C1 segment of cervical spinal cord (tissue), 14 donors: ENCODE data around the gene TRIM56.
"Not testable (repeated sequence)": the region's sequence is repeated elsewhere in the genome, so short reads cannot be mapped to it uniquely, and the experiment has no call there.

Experiments
- DNase-seq, 14 donors: peaks; one replicate each; lab custom pipeline; 2025; lab: John Stamatoyannopoulos, UW

TRIM56 gene, protein sequence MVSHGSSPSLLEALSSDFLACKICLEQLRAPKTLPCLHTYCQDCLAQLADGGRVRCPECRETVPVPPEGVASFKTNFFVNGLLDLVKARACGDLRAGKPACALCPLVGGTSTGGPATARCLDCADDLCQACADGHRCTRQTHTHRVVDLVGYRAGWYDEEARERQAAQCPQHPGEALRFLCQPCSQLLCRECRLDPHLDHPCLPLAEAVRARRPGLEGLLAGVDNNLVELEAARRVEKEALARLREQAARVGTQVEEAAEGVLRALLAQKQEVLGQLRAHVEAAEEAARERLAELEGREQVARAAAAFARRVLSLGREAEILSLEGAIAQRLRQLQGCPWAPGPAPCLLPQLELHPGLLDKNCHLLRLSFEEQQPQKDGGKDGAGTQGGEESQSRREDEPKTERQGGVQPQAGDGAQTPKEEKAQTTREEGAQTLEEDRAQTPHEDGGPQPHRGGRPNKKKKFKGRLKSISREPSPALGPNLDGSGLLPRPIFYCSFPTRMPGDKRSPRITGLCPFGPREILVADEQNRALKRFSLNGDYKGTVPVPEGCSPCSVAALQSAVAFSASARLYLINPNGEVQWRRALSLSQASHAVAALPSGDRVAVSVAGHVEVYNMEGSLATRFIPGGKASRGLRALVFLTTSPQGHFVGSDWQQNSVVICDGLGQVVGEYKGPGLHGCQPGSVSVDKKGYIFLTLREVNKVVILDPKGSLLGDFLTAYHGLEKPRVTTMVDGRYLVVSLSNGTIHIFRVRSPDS

DNA sequence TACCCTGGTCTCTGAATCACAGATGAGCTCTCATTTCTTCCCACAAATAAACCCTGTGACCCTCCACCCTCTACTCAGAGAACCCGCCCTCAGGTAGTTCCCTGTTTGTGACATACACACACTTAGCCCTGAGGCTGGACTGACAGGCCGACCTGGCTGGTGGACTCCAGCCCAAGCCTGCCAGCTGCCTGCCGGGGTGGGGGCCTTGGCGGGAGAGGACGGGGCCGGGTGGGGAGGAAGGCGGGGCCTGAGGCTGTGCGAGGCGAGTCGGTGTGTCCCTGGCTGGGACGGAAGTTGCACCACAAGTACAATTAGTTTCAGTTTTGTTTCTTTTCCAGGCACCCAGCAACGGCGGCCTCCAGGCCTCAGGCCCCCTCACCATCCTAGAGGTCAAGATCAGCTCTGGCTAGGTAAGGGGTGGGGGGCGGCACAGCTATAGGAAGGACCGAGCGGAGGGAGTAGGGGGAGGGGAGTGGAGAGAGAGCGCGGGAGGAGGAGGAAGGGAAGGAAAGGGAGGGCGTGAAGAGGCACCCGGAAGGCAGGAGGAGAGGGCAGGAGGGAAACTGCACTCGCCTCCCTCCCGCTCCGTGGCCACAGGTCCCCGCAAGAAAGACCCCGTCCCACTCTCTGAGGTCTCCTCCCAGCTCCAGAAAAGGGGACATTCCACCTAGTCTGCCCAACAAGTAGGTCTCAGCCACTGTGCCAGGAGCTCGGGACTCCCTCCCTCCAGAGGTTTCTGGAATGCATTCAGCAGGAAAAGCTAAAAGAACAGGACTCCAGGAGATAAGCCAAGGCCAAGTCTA is at the start of gene TRIM56:
Gene TRIM56, plus strand, starts transcription at position 320 of the 803 bp plus-strand sequence. CDS start 1,832 bp downstream, outside the sequence.
- DNase-seq, result peak in 13 of 14 donors; percentile 36 to 87 (median 57)

DNA sequence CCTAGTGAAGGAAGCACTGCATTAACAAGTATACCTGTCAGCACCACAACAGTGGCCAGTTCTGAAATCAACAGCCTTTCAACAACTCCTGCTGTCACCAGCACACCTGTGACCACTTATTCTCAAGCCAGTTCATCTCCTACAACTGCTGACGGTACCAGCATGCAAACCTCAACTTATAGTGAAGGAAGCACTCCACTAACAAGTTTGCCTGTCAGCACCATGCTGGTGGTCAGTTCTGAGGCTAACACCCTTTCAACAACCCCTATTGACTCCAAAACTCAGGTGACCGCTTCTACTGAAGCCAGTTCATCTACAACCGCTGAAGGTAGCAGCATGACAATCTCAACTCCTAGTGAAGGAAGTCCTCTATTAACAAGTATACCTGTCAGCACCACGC is 49.3 kb upstream of the TRIM56 start:
- no peak for DNase-seq

DNA sequence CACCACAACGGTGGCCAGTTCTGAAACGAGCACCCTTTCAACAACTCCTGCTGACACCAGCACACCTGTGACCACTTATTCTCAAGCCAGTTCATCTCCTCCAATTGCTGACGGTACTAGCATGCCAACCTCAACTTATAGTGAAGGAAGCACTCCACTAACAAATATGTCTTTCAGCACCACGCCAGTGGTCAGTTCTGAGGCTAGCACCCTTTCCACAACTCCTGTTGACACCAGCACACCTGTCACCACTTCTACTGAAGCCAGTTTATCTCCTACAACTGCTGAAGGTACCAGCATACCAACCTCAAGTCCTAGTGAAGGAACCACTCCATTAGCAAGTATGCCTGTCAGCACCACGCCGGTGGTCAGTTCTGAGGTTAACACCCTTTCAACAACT is 44.0 kb upstream of the TRIM56 start:
- DNase-seq, result not testable (repeated sequence)

DNA sequence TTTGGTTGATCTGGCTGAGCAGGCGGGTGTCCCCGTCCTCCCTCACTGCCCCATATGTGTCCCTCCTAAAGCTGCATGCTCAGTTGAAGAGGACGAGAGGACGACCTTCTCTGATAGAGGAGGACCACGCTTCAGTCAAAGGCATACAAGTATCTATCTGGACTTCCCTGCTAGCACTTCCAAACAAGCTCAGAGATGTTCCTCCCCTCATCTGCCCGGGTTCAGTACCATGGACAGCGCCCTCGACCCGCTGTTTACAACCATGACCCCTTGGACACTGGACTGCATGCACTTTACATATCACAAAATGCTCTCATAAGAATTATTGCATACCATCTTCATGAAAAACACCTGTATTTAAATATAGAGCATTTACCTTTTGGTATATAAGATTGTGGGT is 26.9 kb upstream of the TRIM56 start:
- peak in 8 of 14 donors; percentile 3 to 36 (median 22) for DNase-seq

DNA sequence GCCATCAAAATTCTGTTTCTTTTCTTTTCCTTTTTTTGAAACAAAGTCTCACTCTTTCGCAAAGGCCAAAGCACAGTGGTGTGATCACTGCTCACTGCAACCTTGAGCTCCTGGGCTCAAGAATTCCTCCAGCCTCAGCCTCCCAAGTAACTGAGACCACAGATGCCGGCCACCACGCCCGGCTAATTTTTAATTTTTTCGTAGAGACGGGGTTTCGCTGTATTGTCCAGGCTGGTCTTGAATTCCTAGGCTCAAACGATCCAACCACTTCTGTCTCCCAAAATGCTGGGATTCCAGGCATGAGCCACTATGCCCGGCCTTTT is 25.7 kb upstream of the TRIM56 start:
- DNase-seq, result no peak

DNA sequence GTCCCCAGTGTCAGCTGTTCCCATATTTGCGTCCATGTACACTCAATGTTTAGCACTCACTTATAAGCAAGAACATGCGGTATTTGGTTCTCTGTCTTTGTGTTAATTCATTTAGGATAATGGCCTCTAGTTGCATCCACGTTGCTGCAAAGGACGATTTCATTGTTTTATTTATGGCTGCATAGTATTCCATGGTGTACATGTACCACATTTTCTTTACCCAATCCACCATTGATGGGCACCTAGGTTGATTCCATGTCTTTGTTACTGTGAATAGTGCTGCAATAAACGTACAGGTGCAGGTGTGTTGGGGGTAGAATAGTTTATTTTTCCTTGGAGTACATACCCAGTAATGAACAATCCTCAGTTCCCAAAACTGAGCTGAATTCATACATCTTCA is 24.3 kb upstream of the TRIM56 start:
- no peak for DNase-seq

DNA sequence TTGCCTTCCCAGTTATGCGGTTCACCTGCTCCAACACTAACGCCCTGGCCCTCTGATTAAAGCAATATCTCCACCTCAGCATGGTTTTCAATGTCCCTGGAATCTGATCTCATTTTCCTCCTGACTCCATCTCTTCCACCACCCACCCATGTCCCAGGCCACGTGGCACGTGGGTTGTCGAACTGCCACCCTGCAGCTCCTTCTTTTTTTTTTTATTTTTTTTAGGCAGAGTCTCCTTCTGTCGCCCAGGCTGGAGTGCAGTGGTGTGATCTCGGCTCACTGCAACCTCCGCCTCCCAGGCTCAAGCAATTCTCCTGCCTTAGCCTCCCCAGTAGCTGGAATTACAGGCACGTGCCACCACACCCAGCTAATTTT is 21.1 kb upstream of the TRIM56 start:
- DNase-seq, result not testable (repeated sequence)

DNA sequence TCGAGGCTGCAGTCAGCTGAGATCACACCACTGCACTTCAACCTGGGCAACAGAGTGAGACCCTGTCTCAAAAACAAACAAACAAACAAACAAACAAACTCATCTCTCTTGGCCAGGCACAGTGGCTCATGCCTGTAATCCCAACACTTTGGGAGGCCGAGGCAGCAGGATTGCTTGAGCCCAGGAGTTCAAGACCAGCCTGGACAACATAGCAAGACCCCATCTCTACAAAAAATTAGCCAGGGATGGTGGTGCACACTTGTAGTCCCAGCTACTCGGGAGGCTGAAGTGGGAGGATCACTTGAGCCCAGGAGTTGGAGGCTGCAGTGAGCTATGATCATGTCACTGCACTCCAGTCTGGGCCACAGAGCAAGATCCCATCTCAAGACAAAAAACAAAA is 20.1 kb upstream of the TRIM56 start:
- DNase-seq, result not testable (repeated sequence)

DNA sequence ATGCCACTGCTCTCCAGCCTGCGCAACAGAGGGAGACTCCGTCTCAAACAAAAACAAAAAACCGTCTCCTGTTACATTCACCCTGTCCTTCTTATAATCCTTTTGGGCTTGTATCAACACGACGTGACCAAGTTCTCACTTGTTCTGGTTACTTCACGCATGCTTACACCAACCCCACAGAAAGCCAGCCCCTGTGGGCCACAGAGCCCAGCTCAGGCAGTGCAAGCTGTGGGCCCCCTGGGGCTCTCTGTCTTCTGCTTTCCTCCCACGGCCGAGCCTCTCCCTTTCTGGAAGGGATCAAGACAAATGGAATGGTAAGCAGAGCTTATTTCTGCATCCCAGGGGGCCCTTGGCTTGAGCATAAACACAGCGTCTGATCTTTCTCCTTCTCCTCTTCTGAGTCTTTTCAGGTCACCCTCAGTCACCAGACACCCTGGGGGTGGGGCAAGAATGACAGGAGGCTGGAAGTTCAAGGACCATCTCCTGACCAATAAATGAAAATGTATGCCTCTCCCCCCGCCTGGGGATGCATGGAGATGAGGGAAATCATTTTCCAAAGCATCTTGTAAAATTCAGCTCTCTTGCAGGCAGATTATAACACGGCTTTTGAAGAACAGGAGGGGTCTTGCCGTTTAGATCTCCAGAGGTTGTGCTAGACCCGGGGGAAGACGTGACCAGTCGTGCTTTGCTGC is 19.0 kb upstream of the TRIM56 start:
- DNase-seq, result no peak

DNA sequence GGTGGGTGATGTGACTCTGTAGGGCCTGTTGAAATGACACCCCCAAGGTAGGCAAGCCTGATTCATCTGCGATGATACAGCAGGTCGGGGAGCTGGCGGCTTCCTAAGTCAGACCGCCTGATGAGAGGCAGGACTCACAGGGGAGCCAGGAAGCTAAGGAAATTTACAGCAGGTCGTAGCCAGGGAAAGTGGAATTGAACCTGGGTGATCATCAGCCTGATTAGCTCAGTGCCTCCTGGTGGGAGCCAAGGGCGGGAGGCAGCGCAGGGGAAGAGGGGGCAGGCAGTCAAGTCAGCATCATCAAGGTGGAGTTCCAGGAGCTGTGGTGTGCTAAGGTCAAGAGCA is 18.5 kb upstream of the TRIM56 start:
- DNase-seq, result no peak

DNA sequence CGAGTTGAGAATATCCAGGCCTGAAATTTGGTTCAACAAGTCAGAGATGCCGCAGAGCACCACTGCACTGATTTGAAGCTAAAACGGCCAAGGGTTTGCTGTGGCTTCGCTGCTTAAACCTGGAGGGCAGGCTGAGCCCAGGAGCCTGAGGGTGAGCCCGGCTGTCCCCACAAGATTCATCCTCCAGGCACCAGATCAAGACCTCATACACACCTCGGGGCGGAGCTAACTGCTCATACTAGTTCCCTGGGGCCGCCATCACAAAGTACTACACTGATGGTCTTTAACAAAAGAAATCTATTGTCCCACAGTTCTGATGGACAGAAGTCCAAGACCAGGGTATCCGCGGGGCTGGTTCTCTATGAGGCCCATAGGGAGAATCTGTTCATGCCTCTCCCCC is 16.9 kb upstream of the TRIM56 start:
- DNase-seq, result no peak

DNA sequence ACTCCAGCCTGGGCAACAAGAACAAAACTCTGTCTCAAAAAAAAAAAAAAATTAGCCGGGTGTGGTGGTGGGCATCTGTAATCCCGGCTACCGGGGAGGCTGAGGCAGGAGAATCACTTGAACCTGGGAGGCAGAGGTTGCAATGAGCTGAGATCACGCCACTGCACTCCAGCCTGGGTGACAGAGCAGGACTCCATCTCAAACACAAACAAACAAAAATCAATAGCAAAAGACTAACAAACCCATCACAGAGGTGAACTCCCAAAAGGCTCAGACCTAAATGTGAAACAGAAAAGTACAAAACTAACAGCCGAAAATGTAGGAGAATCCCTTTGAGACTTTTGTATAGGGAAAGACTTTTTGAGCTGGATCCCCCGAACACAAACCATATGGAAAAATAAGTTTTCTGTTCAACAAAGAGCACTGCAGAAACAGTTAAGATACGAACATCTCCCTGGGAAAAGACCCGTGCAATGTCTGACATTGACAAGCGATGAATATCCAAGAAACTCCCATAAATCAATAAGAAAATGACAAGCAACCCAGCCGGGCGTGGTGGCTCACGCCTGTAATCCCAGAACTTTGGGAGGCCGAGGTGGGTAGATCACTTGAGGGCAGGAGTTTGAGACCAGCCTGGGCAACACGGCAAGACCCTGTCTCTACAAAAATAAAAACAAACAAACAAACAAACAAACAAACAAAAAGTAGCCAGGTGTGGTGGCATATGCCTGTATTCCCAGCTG is 13.7 kb upstream of the TRIM56 start:
- DNase-seq, result not testable (repeated sequence)

DNA sequence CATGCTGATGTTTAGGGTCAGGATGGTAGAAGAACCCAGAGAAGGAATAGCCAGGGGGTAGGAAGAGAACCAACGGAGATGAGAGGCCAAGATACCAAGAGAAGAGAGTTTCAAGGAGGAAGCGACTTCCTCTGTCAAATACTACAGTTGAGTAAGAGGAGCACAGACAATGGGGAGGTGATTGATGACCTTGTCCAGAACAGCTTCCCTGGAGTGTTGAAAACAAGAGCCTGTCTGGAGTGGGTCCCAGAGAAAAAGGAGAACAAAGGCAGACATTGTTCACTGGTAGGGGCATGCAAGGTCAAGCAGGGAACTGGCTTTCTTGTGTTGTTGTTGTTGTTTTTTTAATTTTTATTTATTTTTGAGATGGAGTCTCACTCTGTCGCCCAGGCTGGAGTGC is 9.6 kb upstream of the TRIM56 start:
- peak in 1 of 14 donors; percentile 4 for DNase-seq

DNA sequence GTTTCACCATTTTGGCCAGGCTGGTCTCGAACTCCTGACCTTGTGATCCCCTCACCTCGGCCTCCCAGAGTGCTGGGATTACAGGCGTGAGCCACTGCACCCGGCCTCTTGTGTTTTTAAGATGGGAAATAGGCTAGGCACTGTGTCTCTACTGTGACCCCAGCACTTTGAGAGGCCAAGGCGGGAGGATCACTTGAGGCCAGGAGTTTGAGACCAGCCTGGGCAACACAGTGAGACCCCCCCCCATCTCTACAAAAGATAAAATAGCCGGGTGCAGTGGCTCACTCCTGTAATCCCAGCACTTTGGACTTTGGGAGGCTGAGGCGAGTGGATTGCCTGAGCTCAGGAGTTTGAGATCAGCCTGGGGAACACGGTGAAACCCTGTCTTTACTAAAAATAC is 9.1 kb upstream of the TRIM56 start:
- not testable (repeated sequence) for DNase-seq

DNA sequence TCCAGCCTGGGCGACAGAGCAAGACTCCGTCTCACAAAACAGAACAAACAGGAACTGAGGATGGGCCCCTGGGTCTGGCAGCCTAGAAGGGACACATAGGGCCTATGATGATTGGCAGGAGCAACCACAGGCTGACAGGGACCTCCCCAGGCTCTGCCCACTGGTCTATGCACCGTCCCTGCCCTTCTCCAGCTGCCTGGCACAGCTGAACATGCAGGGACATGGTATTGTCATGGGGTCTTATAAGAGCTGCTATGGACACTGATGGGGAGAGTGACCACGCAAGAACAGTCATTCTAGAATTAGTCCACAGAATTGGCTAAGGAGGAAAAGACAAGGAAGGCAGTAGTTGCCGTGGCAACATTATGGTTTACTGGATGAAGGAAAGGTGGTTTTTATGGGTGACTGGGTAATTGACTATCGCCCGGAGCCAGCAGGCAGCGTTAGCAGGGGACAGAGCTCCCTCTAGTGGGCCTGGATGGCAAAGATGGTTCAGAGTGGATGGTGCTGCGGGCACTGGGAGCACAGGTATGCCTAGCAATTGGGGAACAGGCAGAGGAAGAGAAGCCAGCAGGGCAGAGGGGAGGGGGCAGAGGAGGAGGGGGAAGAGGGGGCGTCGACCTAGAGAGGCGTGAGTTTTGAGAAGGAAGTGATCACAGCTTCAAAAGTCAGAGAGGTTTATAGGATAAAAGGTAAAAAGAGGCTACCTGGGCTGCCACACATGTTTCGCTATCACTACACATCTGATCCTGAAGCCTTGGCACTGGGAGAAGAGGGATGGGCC is 7.8 kb upstream of the TRIM56 start:
- peak in 12 of 14 donors; percentile 11 to 63 (median 28) for DNase-seq

DNA sequence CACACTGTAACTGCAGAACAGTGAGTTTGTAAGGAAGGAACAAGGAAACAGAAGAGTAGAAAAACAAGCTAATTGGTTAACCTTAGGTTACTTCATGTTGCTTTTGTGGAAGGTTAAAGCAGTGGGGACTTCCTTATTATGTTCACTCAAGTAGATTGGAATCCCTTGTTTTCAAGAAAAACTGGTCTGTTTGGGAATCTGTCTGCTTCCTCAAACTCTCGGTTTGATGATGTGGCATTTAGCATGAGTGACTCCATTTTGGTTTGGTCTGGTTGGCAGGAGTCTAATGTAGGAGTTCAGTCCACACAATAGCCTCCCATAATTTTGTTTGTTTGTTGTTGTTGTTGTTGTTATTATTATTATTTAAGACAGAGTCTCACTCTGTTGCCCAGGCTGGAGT is 3.8 kb upstream of the TRIM56 start:
- DNase-seq, result no peak

DNA sequence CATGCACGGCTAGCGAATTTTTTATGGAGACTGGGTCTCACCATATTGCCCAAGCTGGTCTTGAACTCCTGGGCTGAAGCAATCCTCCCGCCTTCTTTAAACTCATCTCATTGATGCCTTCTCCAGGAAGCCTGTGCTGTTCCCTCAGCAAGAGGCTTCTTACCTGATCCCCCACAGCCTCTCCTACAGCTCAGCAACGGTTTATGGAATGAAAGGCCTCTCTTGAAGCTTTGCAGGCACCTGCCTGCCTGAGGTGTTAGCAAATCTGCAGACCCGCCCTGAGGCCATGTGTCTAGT is 468 bp upstream of the TRIM56 start:
- no peak for DNase-seq

DNA sequence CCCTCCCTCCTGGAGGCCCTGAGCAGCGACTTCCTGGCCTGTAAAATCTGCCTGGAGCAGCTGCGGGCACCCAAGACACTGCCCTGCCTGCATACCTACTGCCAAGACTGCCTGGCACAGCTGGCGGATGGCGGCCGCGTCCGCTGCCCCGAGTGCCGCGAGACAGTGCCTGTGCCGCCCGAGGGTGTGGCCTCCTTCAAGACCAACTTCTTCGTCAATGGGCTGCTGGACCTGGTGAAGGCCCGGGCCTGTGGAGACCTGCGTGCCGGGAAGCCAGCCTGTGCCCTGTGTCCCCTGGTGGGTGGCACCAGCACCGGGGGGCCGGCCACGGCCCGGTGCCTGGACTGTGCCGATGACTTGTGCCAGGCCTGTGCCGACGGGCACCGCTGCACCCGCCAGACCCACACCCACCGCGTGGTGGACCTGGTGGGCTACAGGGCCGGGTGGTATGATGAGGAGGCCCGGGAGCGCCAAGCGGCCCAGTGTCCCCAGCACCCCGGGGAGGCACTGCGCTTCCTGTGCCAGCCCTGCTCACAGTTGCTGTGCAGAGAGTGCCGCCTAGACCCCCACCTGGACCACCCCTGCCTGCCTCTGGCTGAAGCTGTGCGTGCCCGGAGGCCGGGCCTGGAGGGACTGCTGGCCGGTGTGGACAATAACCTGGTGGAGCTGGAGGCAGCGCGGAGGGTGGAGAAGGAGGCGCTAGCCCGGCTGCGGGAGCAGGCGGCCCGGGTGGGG is 2.2 kb downstream of the TRIM56 start:
- DNase-seq, result no peak

DNA sequence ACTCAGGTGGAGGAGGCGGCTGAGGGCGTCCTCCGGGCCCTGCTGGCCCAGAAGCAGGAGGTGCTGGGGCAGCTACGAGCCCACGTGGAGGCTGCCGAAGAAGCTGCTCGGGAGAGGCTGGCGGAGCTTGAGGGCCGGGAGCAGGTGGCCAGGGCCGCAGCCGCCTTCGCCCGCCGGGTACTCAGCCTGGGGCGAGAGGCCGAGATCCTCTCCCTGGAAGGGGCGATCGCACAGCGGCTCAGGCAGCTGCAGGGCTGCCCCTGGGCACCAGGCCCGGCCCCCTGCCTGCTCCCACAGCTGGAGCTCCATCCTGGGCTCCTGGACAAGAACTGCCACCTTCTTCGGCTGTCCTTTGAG is 2.8 kb downstream of the TRIM56 start:
- no peak for DNase-seq
